Thyroid gland (tissue), 4 donors: ENCODE measurements around the gene ZNF559.

Source experiments
- CTCF ChIP-seq, 6 experiments: fragments of 200-600 bp in 3 of 6; fragments of 450-650 bp in 3 of 6; sonication (generic) in 3 of 6; IDR thresholded peaks; one replicate each; pipeline ENCODE4 v1.5.1; 2016 to 2019; ENCODE audit warnings: antibody characterized with exemption in 6 of 6, mild to moderate bottlenecking in 2 of 6, inconsistent platforms in 1 of 6, moderate library complexity in 1 of 6
- POLR2A ChIP-seq, 2 donors: fragments of 450-650 bp; IDR thresholded peaks; one replicate each; pipeline ENCODE4 v1.6.1; 2017; ENCODE audit warnings: antibody characterized with exemption in 2 of 2, mild to moderate bottlenecking in 2 of 2, moderate library complexity in 1 of 2

- TF ChIP-seq POLR2A (IDR thresholded peaks at IDR 0.05) (no peak), CTCF (IDR thresholded peaks at IDR 0.05) (no peak)
These were observed 6.0 kb downstream of the ZNF559 start for GRCh38 chr19:9329999-9330398.
